Stimulated activated CD8-positive, alpha-beta memory T cell treated with anti-CD3 and anti-CD28 coated beads, Interleukin-7, amount 100 ng/mL, for 24 hours (primary cell): ENCODE measurements around the gene DUSP1.
A peak's percentile ranks its signal among the peaks of the same experiment; 100 is the strongest.

Source experiments
- DNase-seq: peaks from one replicate; pipeline ENCODE4 v3.0.0-alpha.2; 2020; ENCODE audit warnings: low read depth

The DUSP1 gene

DNA sequence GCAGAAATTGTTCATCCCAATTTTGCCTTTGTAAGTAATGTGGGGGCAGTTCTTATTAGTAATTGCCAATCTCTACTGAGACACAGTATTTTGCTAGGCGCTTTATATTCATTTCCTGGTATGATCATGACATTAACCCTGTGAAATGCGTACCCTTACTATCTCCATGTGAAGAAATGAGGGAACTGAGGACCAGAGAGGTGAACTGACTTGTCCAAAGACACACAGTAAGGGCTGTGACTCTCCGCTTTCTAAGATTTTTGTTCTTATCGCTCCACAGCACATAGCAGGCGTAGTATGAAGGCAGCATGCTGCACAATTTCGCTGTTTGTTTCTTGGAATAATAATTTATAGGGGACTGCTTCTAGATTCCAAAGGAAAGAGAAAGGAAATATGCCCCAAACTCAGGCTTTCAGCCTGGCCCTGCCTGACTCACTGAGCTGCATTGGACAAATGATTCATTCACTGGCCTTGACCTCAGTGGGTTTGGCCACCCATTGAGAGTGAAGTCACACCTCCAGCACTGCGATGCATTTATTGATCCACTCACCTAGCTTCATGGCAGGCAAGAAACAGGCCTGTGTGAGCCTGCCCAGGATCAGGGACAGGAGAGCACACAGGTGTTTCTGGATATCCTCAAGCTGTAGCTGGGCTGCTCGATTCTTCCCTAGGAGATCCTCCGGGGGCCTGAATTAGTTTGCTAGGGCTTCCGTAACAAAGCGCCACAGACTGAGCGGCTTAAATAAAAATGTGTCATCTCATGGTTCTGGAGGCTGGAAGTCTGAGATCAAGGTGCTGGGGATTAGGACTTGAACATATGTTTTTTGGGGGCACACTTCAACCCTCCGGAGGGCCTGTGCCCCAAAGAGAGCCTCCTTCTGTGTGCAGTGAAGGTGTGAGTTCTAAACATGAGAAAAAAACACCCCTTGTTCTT is 7.2 kb upstream of the DUSP1 start:
- DNase-seq, result no peak

DNA sequence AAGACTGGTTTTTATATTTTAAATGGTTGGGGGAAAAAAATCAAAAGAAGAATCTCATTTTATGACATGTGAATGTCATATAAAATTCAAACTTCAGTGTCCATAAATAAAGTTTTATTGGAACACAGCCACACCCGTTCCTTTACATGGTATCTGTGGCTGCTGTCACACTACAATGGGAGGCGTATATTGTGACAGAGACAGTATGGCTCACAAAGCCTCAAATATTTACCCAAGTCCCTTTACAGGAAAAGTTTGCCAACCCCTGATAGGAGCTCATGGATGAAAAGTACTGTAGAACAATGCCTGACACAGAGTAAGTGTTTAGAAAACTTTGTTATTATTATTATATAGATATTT is 5.2 kb upstream of the DUSP1 start:
- DNase-seq, result no peak

GRCh38 chr5:172775326-172776234 is 4.6 kb upstream of the DUSP1 start:
- no peak for DNase-seq

DNA sequence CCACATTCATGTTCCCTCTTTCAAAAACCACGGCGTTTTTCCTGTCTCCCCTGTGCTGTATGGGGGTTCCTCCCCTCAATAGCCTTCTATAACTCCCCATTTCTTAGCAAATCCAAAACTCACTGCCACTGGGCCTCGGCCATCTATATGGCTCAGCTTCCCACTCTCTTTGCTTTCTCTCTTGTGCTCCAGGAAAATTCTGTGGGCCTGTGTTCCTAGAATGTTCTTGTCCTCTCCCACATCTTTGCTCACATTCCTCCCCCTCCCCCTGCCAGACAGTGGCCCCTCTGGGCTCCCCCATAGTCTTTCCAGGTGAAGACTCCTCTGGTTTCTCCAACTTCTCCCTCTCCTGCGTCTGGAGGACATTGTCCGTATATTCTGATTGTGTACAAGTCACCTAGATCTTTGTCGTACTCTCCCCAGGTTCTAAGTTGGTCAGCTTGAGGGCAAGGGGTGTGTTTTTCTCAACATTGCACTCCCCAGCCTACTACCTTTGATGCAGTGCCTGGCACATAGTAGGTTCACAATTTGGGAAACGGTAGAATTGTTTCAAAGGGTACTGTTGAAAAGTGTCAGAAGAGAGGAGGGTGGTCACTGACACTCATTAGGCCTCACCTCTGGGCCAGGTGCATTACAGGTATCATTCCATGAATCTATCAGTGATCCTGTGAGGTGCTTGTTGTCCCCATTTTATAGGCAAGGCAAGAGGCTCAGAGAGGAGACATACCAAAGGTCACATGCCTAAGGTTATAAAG is 3.7 kb upstream of the DUSP1 start:
- DNase-seq, result no peak

DNA sequence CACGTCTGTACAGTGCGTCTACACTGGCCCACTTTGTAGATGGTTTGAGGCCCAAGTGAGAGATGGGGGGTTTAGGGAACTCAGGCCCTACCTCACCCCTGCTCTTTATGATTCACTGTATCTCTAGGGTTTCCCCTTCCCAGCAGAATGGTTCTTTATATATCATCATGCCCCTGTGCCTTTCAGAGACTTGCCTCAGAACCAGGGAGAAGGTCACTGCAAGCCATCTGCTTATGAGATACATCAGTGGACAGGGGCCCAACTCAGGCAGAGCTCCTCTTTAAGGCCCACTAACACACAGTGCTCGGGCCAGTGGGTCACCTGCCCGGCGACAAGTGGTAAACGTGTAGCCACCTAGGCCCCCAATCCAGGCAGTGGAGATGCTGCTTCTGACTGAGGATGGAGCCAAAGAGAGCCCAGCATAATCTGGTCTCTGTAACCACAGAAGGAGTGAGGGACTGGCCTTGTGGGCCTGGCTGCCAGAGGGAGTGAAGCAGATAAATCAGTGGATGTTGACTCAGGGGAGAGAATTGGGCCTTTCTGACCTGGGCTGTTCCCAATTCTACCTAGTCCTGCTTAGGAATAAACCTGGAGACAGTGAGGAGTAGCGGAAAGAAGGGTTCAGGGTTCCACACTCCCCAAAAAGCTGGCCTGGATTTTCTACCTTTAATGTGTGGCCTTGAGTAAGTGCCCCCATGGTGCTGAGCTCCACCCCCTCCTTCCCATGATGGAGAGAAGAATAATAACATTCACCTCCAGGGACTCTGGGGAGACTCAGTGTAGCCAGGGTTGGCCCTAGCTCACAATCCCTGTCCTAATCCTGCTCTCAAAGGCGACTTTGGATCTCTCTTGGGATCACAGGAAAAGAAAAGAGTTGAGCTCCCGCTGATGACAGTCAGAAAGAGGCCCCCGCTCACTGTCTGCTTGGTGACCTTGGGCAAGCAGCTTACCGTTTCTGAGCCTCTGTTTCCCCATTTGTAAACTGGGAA is 2.8 kb upstream of the DUSP1 start:
- DNase-seq, result no peak

- peak; percentile 48 for DNase-seq
Observed at GRCh38 chr5:172772112-172772906, 1.3 kb upstream of the DUSP1 start.

DNA sequence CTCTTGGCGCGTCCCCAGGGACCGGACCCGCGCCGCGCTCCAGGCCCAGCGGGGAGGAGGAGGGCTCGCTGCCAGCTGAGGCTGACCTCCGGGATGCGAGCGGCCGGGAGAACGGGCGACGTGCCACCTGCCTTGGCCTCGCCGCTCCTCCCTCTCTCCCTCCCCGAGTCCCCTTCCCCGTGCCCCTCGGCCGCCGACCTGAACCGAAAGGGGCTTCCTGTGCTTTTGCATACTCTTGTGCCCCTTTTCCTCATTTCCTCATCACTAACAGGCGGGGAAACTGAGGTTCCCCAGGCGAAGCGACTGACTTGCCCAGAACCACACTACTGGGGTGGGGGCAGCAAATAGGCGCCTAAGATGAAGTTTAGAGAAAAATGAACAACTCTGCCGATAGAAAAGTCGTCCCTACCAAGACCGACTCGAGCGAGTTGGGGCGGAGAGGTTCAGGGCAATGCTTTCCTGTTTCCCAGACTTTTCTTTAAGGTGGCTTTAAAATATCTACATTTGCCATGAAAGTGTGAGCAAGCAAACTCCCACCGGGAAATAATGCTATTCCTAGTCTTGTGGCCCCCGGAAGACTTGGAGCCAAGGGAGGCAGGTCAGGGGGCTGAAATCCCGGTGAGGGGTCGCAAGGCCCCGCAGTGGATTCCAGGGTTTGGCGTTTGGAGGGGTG is 580 bp upstream of the DUSP1 start:
- DNase-seq, result no peak

GRCh38 chr5:172770374-172770674 is 671 bp downstream of the DUSP1 start:
- no peak for DNase-seq

DNA sequence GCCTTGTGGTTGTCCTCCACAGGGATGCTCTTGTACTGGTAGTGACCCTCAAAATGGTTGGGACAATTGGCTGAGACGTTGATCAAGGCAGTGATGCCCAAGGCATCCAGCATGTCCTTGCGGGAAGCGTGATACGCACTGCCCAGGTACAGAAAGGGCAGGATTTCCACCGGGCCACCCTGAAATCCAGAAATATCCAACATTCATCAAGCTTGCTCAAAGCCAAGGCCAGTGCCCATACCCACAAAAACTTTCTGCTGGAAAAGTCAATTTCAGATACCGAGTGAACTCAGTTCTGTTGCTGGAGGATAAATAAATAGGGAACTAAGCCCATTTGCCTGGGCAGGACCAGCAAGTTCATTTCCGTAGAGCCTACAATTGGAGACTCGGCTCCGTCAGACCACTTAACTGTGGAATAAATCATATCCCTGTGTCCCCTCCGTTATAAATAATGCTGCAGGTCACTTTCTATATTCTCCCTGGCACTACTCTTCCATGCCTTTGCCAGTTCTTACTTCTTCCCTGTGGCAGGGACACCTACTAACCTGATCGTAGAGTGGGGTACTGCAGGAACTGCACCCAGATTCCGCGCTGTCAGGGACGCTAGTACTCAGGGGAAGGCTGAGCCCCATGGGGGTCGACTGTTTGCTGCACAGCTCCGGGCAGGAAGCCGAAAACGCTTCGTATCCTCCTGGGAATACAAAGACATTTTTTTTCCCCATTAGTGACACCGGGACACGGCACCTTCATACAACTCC is 1.2 kb downstream of the DUSP1 start:
- DNase-seq, result no peak

- DNase-seq, result no peak
Observed at GRCh38 chr5:172769342-172769615, 1.7 kb downstream of the DUSP1 start.

- DNase-seq, result no peak
Observed at GRCh38 chr5:172768573-172769341, 2.2 kb downstream of the DUSP1 start.

DNA sequence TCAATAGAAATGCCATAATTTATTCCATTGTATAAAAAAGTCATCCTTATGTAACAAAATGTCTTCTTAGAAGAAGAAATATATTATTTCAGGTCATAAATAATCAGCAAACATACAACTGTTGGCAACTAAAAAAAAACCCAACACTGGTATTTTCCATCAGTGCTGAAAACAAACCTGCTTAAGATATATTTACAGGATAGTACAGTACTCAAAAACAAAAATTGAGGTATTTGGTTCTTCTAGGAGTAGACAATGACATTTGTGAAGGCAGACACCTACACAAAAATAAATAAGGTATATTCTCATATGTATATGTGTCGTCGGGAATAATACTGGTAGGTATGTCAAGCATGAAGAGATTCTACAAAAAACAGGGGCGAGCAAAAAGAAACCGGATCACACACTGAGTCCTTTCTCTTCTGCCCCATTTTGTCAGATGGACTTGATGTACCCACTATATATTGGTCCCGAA is 2.9 kb downstream of the DUSP1 start:
- no peak for DNase-seq

- no peak for DNase-seq
Observed at GRCh38 chr5:172766287-172767108, 4.5 kb downstream of the DUSP1 start.

DNA sequence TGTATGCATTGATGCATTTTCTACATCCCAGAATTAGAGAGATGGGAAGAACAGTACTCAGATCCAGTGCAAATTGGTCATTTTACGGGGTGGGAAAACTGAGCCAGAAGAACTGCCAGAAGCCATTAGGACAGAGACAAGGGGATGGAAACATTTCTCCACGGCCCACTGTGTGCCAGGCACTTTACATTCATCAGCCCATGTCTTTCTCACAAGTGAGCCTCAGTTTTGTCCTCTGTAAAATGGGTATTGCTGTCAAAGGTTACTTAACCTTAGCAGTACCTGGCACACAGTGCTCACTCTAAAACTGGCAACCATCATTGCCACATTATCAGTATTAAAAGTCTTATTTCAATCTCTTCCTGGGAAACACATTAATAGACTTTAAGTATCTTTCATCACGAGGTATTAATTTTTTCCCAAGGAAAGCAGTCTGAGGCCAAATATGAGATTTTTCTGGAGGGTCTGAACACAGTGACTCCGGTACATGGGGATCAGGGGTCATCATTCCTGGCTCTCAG is 5.2 kb downstream of the DUSP1 start:
- DNase-seq, result no peak

- peak; percentile 80 for DNase-seq
Observed at GRCh38 chr5:172764861-172765765, 5.9 kb downstream of the DUSP1 start.

DNA sequence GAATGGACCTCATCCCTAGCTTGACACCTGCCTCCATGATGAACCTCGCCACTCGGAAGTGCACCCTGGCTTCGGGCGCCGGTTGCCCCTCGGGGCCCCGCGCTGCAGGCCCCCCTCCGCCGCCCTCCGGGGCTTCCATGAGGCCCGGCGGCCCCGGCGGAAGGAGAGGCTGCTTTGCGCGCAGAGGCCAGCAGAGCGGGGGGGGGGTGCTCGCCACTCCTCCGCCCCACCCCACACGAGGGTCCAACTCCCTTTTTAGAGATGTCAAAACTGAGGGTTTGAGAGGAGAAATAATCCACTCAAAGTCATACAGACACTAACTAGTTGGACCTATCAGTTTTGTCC is 7.9 kb downstream of the DUSP1 start:
- no peak for DNase-seq
